Fibroblast of lung (primary cell): ENCODE results near the gene WFDC12.

ENCODE experiments used
- EZH2 ChIP-seq: IDR thresholded peaks from 2 replicates; pipeline ENCODE4 v1.5.1; 2012; ENCODE audit warnings: low read length, control low read depth, mild to moderate bottlenecking; ENCODE audit errors: missing control alignments
- TF ChIP-seq, protein P1 (sequence below), 2 donors: IDR thresholded peaks in 1 of 2; conservative IDR thresholded peaks in 1 of 2; 1 replicate in 1 of 2; 2 replicates in 1 of 2; pipeline ENCODE4 v1.5.1; 2011 to 2012; ENCODE audit warnings: low read length in 2 of 2, control low read depth in 1 of 2, inconsistent platforms in 1 of 2, low read depth in 1 of 2, mild to moderate bottlenecking in 1 of 2

DNA sequence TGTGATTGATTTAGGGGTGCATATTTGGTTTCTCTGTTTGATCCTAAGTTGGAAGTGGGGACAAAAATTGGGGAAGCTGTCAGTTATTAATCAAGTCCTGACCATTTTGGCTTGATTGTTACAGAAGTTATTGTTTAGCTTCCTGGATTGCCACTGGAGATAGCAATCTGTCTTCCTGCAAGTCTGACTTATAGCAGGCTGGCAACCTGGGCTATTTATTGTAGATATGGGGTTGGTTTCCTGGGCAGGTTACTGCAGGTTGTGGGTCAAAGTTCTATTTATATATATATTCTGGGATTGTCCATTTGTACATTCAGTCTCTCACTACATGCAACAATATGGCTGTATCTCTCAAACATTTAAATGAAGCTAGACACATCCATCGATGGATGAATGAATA is 41.1 kb downstream of the WFDC12 start:
- no peak for TF ChIP-seq EZH2
- TF ChIP-seq, protein P1, sequence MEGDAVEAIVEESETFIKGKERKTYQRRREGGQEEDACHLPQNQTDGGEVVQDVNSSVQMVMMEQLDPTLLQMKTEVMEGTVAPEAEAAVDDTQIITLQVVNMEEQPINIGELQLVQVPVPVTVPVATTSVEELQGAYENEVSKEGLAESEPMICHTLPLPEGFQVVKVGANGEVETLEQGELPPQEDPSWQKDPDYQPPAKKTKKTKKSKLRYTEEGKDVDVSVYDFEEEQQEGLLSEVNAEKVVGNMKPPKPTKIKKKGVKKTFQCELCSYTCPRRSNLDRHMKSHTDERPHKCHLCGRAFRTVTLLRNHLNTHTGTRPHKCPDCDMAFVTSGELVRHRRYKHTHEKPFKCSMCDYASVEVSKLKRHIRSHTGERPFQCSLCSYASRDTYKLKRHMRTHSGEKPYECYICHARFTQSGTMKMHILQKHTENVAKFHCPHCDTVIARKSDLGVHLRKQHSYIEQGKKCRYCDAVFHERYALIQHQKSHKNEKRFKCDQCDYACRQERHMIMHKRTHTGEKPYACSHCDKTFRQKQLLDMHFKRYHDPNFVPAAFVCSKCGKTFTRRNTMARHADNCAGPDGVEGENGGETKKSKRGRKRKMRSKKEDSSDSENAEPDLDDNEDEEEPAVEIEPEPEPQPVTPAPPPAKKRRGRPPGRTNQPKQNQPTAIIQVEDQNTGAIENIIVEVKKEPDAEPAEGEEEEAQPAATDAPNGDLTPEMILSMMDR (conservative IDR thresholded peaks at IDR 0.05 in 1 of 2, IDR thresholded peaks at IDR 0.05 in 1 of 2; ENCODE audit: low read depth in 1 of 2, low read length in 2 of 2): no peak
